HG02588 (cell line): ENCODE measurements around the gene HPGD.
A peak's percentile ranks its signal among the peaks of the same experiment; 100 is the strongest.

Experiments used
- ATAC-seq: cut with Tn5 transposase; IDR thresholded peaks from one replicate; pipeline ENCODE4 v1.9.1; 2021; ENCODE audit warnings: mild to moderate bottlenecking, moderate library complexity; ENCODE audit not compliant: unreplicated experiment

Gene HPGD

DNA sequence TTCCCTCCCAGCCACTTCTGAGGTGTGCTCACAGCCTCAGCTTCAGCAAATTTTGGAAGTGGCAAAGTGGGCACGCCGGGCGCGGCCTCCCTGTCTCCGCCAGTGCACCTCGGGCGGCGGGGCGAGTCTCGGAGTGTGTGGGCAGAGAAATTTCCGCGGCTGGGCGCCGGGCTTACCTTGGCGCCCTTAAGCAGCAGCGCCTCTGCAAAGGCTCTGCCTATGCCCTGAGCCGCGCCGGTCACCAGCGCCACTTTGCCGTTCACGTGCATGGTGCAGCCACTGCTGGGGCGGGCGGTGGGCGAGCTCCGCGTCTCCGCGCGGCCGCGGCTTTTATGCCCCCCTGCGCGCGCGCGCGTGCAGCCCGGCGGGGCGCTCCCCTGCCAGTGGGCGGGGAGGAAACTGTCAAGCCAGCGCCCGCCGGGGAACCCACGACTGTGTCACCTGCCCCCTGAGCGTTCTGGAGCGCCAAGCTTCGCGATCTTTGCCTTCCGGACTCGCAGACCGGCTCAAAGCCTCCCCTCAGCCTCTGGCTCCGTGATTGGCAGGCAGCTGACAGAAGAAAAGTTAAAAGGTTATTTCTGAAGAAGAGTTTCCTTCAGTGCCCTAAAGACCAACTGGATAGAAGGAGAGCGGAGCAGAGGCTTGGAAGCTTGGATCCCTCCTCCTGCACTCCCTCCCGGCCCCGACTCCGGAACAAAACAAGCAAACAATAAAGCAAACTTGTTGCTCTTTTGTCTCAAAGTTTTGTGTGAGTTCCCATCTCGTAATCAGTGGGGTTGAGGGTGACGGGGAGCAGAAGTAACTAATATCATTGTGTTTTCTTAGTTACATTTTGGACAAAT is at the start of gene HPGD:
Gene HPGD (minus strand): TSS at position 306 of the 842 bp plus-strand sequence. CDS start 37 bp downstream, at position 269.
- peak; percentile 80 for ATAC-seq

DNA sequence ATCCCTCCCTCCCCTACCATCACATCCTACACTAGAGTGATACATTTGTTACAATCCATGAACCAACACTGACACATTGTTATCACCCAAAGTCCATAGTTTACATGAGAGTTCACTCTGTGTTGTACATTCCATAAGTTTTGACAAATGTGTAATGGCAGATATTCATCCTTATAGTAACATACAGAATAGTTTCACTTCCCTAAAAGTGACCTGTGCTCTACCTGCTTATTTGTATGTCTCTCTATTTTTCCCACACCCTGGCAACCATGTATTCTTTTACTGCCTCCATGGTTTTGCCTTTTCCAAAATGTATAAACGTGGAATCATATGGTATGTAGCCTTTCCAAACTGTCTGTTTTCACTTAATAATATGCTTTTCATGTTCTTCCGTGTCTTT is 42.2 kb upstream of the HPGD start:
- no peak for ATAC-seq

DNA sequence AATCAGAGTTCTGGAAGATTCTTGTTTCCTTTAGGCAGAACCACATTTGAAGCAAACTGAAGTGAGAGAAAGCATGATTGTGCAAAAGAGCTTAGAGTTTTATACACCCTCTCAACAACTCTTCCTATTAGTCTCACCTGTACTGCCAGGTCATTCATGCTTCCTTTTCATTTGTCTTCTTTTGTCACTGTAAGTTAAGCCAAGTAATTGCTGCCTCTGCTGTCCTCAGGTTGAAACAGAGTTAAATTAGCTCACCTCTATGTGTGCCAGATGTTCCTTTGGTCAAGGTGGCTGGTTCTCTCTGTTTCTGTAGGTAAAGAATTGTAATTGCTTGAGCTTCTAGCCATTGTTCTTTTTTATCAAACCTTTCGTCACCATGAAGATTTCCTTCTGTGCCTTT is 41.1 kb upstream of the HPGD start:
- no peak for ATAC-seq

DNA sequence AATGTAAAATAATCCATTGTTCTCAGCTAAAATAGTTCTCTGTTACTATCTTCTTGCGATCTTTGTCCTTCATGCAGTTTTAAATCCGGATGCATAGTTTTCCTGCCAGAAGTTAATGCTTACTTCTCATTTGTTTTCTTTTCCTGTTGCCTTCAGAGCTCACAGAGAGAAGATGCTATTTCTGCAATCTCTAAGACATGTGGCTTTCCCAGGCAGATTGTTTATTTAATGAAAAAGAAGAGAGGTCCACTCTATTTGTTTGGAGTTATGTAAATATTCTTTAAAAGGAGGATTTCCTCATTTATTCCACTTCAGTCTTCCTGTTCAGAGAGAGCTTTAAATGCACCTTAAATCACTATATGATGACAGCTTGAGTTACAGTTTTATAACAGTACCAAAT is 39.3 kb upstream of the HPGD start:
- no peak for ATAC-seq

DNA sequence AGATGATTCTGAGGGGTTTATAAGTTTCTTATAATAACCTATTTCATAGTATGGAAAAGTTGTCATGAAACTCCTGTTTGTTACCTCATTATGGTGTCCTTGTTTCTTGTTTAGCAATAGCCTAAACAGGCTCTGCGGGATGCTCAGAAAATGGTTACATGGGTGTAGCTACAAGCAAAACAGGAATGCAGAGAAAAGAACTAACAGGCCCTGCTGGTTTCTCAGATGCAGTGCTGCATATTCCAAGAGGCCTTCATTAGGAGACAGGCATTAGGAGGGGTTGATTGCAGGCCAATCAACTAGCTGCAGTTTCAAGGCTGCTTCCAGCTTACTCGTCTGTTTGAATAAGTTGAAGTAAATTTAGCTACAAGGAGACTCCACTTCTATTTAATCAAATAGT is 37.6 kb upstream of the HPGD start:
- ATAC-seq = no peak

DNA sequence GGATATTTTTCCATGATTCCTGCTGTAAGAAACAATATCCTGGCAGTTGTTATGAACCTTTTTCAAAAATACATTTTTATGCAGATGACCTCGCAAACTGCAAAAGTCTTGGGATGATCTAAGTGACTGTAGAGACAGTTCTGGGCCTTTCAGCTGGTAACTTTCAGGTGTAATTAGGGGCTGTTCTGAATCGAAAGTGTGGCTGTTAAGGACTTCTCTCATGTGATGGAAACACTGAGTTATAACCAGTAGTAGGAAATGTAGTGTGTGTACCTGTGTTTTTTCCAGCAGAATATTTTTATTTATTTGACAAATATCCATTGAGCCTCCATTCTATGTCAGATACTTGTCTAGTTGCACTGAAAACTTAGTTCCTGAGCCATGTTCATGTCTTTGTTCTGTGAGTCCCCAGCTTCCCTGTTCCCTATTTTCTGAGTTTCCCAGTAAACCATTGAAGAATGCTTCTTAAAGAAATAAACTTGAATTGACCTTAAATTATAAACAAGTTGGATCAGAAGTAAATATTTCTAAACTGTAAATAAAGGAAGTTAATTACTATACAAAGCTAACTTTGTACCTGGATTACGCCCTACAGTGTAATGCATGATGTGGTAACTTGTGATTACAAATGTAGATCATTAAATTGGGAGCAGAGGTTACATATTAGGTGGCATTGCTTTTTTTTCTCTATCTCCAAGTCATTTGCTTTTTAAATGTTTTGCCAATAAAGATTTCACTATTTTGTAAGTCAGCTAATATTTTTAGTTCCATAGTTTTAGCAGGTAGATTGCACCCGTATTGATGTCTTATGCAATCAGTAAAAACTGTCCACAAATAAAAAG is 33.7 kb upstream of the HPGD start:
- ATAC-seq = no peak

DNA sequence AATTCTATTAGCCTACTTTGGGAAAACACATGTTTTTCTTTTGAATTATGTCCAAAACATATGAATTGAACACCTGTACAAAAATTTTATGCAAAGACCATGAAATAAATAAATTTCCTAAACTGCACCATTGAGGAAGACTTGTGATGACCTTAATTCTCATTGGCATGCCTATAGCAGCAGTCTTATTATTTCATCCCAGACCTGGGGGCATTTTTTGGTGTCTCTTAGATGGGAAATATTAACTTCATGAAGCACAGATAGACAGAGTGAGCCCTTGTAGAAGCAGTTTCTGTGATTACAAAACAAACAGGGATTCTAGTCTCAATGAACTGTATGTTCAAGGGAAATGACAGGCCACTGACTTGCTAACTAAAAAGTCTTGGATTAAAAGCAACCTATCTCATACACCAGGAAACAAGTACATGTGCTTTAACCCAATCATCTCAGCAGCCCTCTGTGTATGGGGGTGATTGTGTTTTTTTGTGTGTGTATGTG is 32.0 kb upstream of the HPGD start:
- ATAC-seq = no peak

DNA sequence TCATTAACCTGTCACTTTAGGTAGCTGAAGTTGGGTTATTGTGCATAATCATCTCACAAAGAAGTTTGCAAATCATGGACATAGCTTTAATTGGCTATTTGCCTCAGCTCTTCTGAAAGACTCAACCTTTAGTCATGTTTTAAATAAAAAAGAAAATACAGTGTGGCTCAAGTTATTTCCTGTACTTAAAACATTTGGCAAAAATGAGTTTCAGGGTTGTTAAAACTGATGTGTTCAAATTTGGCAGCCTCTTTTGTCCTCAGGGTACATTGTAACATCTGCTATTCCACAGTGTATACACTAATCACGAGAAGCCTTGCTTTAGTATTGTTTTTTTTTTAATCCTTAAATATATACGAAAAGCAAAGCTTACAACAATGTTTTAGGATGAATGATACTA is 31.5 kb upstream of the HPGD start:
- no peak for ATAC-seq

DNA sequence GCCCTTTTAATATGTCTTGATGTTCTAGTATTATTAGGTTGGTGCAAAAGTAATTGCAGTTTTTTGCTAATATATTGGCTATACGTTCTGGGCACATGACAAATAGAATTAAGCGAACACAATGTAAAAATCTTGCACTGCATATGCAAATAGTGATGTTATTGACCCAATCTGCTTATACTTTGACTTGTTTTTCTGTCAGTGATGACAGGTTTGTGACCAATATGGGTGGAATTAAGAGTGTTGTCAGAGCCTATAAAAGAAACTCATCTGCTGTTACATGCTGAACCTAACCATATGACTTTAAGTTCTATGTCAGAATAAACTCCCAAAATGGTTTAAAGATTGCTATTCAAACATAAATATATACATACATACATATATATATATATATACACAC is 30.7 kb upstream of the HPGD start:
- no peak for ATAC-seq

DNA sequence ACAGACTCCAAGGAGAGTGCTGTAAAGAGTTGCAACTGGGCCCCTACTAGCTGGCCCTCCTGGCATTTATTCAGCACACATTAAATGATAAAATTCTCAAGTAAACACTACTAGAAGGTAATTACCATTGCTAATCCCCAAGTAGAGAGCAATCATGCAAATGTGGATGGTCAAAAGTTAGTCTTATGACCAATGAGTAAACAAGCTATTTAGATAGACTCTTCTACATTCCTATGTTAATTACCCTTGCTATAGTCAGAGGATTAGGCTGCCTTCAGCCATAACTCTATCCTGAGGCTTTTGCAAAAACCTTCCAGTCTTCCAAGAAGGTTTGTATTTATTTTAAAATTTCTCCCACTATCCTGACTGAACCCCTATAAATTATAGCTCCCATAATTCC is 28.3 kb upstream of the HPGD start:
- ATAC-seq = no peak

DNA sequence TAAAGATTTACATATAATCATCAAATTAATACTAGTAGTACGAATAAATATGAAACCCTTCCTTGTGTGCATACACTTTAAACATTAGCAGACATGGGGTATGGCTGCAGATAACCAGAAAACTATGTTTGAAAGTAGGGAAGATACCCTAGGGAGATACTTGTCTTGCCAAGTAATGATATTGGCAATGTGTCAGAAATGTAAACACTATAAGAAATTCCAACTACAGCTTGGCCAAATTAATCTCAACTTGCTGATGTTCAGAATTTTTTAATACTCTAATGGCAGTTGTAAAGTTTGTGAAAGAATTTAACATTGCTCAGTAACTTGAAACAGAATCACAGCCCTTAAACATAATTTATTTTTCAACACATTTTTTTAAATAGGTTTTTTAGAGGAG is 27.4 kb upstream of the HPGD start:
- ATAC-seq = no peak

DNA sequence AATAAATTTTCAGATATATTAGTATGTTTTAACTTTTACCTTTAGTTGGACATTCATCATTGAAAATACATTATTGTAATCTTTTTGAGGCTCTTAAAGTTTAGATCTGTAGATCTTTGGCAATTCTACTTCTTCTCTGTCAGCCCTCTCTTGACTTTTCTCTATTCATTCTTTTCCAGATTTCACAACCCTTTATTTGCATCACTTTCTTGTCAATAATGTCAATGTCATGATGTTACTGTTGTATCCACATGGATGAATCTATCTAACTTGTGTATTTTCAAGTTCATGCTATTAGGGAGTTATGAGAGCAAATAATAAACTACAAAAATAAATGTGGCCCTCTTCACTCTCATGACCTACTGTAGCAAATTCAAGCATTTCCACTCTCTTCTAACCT is 23.0 kb upstream of the HPGD start:
- no peak for ATAC-seq

DNA sequence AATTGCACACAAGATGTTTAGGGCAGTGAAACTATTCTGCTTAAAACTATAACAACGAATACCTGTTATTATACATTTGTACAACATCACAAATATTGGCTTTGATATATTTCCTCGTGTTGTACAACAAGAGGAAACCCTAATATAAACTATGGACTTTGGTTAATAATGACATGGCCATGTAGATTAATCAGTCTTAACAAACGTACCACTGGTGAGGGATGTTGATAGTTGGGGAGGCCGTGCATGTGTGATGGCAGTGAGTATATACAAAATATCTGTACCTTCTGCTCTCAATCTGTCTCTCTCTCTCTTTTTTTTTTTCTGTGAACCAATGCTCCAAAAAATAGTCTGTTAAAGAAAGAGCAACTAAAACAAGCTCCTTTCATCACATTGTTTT is 22.2 kb upstream of the HPGD start:
- no peak for ATAC-seq

DNA sequence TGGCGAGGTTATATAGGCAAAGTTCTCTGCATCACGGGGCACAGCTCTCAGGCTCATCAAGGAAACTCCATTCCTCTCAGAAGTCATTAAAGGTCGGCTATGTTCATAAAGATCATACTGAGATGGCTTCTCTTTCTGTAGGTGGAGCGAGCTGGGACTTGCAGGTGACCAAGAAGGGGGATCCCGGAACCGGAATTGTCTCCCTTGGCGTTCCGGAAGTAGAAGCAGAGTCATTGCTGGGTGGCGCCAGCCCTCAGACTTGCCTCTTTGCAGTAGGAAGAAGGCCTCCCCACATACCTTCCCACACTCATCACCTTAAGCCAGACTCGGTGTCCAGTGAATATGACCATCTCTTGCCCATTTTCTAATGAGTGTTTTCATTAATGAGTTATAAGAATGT is 17.9 kb upstream of the HPGD start:
- ATAC-seq = no peak

DNA sequence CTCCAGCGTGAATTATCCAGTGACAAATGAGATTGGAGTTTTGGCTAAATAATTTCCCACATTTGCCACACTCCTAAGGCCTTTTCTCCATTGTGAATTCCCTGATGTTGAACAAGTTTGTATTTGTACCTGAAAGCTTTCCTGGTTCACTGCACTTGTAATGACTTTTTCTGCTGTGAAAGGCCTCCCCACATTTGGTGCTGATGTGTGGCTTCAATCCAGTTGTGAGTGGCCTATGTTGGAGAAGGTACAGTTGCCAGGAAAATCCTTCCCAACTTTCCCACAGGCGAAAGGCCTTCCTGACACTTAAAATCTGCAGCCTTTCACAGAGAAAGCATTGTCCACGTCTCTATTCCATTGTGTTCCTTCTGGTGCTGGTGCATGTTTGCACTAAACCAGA is 17.3 kb upstream of the HPGD start:
- no peak for ATAC-seq

DNA sequence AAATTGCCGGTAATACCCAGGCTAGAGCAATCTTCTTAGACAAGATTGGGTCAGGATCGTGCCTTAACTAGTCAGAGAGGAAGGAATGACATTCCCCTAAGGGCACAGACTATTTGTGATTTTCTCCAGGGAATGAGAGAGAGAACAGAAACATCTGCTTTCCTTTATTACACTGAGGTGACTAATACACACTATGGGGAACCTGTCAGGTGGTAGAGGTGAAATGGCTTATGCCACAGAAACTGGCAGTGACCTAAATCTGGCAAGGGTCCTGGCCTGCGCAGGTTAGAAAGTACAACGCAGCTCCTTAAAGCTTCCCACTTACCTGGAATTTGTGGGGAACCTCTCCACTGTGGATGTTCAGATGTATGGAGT is 16.6 kb upstream of the HPGD start:
- no peak for ATAC-seq

DNA sequence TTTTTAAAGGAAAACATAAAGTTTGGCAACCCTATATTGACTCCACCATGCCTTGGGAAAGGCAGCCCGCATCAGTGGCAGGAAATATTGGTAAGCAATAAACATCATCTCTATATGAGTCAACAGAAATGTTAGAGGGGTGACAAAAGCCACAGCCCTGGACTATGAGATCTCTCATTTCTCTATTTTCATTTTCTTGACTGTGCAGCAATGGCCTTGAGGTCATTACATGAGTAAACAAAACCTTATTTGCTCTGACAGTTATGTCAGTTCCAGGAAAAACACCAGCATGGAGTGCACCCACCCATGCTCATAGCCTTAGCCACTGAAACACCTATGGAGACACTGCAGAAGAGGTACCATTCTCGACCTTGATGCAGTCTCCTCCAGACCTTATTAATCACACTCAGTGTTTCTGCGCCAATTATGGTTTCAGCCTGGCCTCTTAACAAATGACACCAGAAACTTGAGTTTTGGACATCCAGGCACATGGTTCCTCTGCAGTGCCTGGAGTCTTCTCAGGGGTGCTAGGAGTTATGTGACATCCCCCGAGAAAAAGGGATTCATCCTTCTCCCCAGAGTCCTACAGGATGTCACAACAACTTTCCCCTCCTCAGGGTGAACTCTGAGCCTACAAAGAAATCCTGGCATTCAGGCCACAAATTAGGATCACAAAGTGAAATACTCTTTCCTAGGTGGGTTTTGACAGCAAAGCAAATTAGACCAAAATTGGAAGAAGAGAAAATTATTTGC is 16.0 kb upstream of the HPGD start:
- peak; percentile 98 for ATAC-seq

DNA sequence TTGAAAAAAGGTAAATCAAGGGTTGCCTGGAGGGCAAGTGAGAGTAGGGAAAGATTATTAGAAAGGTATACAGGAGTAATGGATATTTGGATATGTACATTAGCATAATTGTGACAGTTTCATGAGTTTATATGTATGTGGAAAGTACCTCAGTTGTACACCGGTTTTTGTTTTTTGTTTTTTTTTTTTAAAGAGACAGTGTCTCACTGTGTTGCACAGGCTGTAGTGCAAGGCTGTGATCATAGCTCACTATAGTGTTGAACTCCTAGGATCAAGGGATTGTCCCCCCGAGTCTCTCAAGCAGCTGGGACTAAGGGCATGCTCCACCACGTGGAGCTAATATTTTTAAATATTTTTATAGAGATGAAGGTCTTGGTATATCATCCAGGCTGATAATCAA is 15.3 kb upstream of the HPGD start:
- peak; percentile 28 for ATAC-seq

DNA sequence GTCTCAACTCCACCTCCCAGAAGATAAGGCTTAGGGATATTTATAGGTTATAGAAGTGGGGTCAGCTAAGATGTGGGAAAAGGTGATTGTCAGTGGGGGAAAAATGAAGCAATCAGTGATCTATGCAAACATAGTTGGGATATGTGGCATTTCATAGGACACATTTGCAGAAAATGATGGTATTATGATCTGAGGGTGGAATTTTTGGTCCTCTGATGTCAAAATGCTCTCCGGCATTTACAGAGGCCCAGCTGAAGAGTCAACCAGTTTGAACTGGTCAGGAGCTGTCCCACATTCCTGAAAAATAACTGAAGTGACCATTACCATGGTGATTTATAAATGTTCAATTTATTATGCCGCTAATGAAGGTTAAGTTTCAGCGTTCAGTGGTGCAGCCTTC is 12.2 kb upstream of the HPGD start:
- no peak for ATAC-seq

DNA sequence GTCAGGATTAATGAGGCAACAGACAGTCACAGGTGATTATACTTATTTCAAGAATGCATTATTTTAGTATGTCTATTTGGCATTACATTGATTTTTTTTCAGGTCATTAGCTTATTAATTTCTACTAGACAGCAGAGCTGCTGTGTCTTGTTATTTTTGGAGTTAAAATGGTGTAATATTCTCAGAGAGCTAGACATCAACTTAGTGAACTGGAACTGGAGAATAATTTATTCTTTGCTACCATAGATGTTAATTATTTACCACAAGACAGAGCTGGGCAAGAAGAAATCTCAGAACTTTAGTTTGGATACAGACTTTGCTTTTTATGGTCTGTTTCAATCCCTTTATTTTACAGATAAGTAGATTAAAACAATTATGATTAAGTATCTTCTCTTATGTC is 10.2 kb upstream of the HPGD start:
- ATAC-seq = no peak

DNA sequence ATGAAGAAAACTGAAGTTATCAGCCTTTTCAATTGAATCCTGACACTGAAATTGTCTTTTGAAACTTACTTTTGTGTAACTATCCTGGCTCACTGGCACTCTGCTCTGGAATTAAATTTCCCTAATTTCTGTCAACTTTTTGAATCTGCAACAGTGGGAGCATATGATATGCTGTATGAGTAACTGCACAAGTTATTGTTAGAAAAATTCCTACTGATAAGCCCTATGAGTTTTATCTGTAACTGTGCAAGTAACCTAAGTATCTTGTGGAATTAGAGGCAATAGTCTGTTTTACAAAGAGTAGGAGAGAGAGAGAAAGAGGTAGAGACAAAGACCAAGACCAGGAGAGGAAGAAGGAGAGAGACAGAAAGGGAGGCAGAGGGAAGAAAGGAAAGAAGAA is 9.2 kb upstream of the HPGD start:
- no peak for ATAC-seq
